Natural killer cell (primary cell): ENCODE results near the gene UFD1. TPM values are rescaled to one million over a fixed set of nuclear protein-coding genes. Genes with fewer than 3 reads are reported as not detected.

Experiments
- ATAC-seq, 3 donors: fragments of 150-1000 bp in 2 of 3; fragments of 200-7000 bp in 1 of 3; cut with Tn5 transposase; 1 replicate in 1 of 3; 2 replicates in 2 of 3; pipeline ENCODE4 v1.10.0; 2021; ENCODE audit warnings: mild to moderate bottlenecking in 2 of 3, moderate library complexity in 2 of 3
- DNase-seq, 2 donors: peaks; one replicate each; pipeline versions ENCODE4 v3.0.0 to v3.0.0-alpha.2; 2013 to 2021; ENCODE audit warnings: mixed read lengths in 1 of 2
- H3K27ac ChIP-seq: one replicate; pipeline ENCODE4 v1.5.1; 2013; ENCODE audit warnings: mild to moderate bottlenecking, low read length
- H3K27me3 ChIP-seq: one replicate; pipeline ENCODE4 v1.6.1; 2013; ENCODE audit warnings: low read length; ENCODE audit not compliant: control insufficient read depth, insufficient read depth
- H3K36me3 ChIP-seq: one replicate; pipeline ENCODE4 v1.6.1; 2013; ENCODE audit warnings: low read length; ENCODE audit not compliant: control insufficient read depth, insufficient read depth
- H3K4me1 ChIP-seq: one replicate; pipeline ENCODE4 v1.6.1; 2013; ENCODE audit warnings: low read length; ENCODE audit not compliant: control insufficient read depth, insufficient read depth
- H3K4me3 ChIP-seq: one replicate; pipeline ENCODE4 v1.5.1; 2013; ENCODE audit warnings: low read length
- H3K9me3 ChIP-seq: one replicate; pipeline ENCODE4 v1.6.1; 2013; ENCODE audit warnings: low read length; ENCODE audit not compliant: control insufficient read depth, insufficient read depth
- H3K27ac Mint-ChIP-seq, 2 donors: one replicate each; pipeline ENCODE4 v1.8.0; 2022; ENCODE audit warnings: mild to moderate bottlenecking in 2 of 2, mixed read lengths in 2 of 2, moderate library complexity in 1 of 2
- H3K27me3 Mint-ChIP-seq, 2 donors: one replicate each; pipeline ENCODE4 v1.8.0; 2022; ENCODE audit warnings: low read depth in 2 of 2, mixed read lengths in 2 of 2
- H3K36me3 Mint-ChIP-seq: one replicate; pipeline ENCODE4 v1.8.0; 2022; ENCODE audit warnings: mixed read lengths
- H3K4me1 Mint-ChIP-seq, 2 donors: one replicate each; pipeline ENCODE4 v1.8.0; 2022; ENCODE audit warnings: mixed read lengths in 2 of 2
- H3K4me3 Mint-ChIP-seq: one replicate; pipeline ENCODE4 v1.8.0; 2022; ENCODE audit warnings: mild to moderate bottlenecking, moderate library complexity, mixed read lengths
- H3K9me3 Mint-ChIP-seq, 2 donors: one replicate each; pipeline ENCODE4 v1.8.0; 2022; ENCODE audit warnings: mixed read lengths in 2 of 2
- WGBS: methylation state at CpG from one replicate; pipeline ENCODE4 v1.1.7; 2013; ENCODE audit warnings: missing lambda C conversion rate; ENCODE audit not compliant: insufficient coverage; 5-methylcytosine and 5-hydroxymethylcytosine counted together
- intact Hi-C: fragments of 100-400 bp; cut with micrococcal nuclease; formaldehyde crosslinking; loops from one replicate; pipeline ENCODE4 v1.14.2; 2022
- total RNA-seq, 4 donors: library from RNA; stranded (reverse); fragments of 120-200 nt in 1 of 4; gene quantifications; one replicate each; pipeline versions ENCODE4 v1.2.3 to v1.2.4, GENCODE V29; 2013 to 2022
- TF ChIP-seq, protein P1 (sequence below): fragments of 200-600 bp; IDR thresholded peaks from one replicate; pipeline ENCODE4 v1.8.0; 2022; ENCODE audit warnings: antibody characterized with exemption

UFD1 gene
- total RNA-seq, 3 donors from 2014 or later (not counting 1 experiment from before 2014, with no cell fraction given), result 73.8 to 101 (median 77.8) TPM

DNA sequence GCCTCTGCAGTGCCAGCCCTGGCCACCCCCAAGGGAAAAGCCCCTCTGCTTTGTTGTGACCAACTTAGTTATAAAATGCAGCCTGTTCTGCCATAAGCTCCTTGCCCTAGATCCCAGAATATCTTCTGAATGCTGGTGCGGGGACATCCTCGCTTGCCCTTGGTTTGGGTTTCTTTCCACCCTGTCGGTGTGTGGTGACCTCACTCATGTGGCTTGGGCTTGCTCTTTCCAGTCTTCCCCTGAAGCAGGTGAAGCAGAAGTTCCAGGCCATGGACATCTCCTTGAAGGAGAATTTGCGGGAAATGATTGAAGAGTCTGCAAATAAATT is 28.5 kb upstream of the UFD1 start:
- Histone ChIP-seq H3K36me3 (no peaks in the 10 kb centered on the region), H3K9me3 (no peaks in the 10 kb centered on the region), H3K4me3 (no peak overlapping the region), H3K27ac (no peak overlapping the region), H3K4me1 (peaks cover 19% of the 10 kb centered on the region), H3K27me3 (no peaks in the 10 kb centered on the region)
- ATAC-seq (no peak), DNase-seq (no peak)
- Mint-ChIP-seq H3K36me3 (no peaks in the 10 kb centered on the region), H3K4me3 (no peak overlapping the region), H3K4me1 (peaks cover 11 to 12% of the 10 kb centered on the region in 2 donors), H3K27me3 (no peaks in the 10 kb centered on the region), H3K9me3 (no peaks in the 10 kb centered on the region), H3K27ac (no peak overlapping the region)
- intact Hi-C loops, result no loop called here
- TF ChIP-seq, protein P1, sequence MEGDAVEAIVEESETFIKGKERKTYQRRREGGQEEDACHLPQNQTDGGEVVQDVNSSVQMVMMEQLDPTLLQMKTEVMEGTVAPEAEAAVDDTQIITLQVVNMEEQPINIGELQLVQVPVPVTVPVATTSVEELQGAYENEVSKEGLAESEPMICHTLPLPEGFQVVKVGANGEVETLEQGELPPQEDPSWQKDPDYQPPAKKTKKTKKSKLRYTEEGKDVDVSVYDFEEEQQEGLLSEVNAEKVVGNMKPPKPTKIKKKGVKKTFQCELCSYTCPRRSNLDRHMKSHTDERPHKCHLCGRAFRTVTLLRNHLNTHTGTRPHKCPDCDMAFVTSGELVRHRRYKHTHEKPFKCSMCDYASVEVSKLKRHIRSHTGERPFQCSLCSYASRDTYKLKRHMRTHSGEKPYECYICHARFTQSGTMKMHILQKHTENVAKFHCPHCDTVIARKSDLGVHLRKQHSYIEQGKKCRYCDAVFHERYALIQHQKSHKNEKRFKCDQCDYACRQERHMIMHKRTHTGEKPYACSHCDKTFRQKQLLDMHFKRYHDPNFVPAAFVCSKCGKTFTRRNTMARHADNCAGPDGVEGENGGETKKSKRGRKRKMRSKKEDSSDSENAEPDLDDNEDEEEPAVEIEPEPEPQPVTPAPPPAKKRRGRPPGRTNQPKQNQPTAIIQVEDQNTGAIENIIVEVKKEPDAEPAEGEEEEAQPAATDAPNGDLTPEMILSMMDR, result no peak
- WGBS, result 97% methylated on average over 4 of the region's 4 CpGs

DNA sequence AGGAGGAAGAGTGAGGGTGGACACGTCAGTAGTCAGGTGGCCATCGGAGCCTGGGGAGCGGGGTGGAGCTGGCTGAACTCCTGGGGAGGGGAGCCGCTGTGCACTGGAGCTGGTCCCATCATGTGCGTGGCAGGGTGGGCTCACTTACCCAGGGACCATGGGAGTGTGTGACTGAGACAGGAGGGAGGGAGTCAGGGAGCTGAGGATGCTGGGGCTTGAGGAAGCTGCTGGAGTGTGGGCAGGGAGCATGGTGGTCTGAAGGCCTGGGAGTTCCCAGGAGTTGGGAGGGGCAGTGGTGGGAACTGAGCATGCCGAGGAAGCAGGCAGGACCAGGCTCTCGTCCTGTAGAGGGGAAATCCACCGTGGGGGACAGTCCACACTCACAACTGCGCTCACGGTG is 27.2 kb upstream of the UFD1 start:
- no peaks in the 10 kb centered on the region for H3K9me3 Mint-ChIP-seq

DNA sequence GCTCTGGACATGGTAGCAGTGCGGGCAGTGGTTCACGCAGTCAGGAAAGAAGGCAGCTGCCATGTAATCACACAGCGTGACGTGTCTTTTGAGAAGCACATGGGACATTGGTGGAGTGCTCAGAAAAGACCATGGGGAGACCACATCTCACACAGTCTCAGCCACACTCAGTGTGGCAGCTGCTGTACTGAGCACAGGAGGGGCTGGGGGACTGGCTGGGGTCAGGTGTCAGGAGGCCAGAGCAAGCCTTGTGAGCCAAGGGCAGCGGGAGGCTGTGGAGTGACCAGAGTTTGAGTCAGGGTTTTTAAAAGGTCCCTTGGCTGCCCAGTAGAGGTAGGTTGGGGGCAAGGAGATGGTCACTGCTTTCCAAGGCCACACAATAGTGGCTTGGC is 26.7 kb upstream of the UFD1 start:
- H3K27ac ChIP-seq, result no peak overlapping the region
- intact Hi-C loops, result no loop called here
- Mint-ChIP-seq H3K9me3 (no peaks in the 10 kb centered on the region), H3K4me3 (no peak overlapping the region), H3K27ac (peak overlapping the region; percentile 38), H3K36me3 (no peaks in the 10 kb centered on the region), H3K4me1 (peaks cover 11 to 12% of the 10 kb centered on the region in 2 donors), H3K27me3 (no peaks in the 10 kb centered on the region)
- 60% methylated on average over 5 of the region's 5 CpGs for WGBS
- no peaks in the 10 kb centered on the region for H3K36me3 ChIP-seq
- H3K9me3 ChIP-seq, result no peaks in the 10 kb centered on the region
- H3K4me3 ChIP-seq, result no peak overlapping the region
- peaks cover 19% of the 10 kb centered on the region for H3K4me1 ChIP-seq
- no peak for DNase-seq
- ATAC-seq, result peak in 1 of 3 donors; percentile 18
- H3K27me3 ChIP-seq, result no peaks in the 10 kb centered on the region
- TF ChIP-seq, protein P1, result no peak

More for the DNA sequence above, 27.2 kb upstream of the UFD1 start:
- TF ChIP-seq, protein P1, result no peak
- Histone ChIP-seq H3K9me3 (no peaks in the 10 kb centered on the region), H3K36me3 (no peaks in the 10 kb centered on the region), H3K4me3 (no peak overlapping the region), H3K27ac (no peak overlapping the region), H3K4me1 (peaks cover 19% of the 10 kb centered on the region), H3K27me3 (no peaks in the 10 kb centered on the region)
- Mint-ChIP-seq H3K4me1 (peaks cover 11 to 12% of the 10 kb centered on the region in 2 donors), H3K27me3 (no peaks in the 10 kb centered on the region), H3K4me3 (no peak overlapping the region), H3K27ac (peak overlapping the region in 1 of 2 donors; percentile 38), H3K36me3 (no peaks in the 10 kb centered on the region)
- intact Hi-C loops, result no loop called here
- ATAC-seq, result peak in 1 of 3 donors; percentile 12
- 90% methylated on average over 10 of the region's 10 CpGs for WGBS
- DNase-seq, result no peak
